Measurements from ENCODE around the gene SIRPA. TPM values are rescaled to one million over a fixed set of nuclear protein-coding genes. Genes with fewer than 3 reads are reported as not detected.

Gene SIRPA
- total and polyA plus RNA-seq, 2 donors (not counting 1 experiment from before 2014, with no cell fraction given) = 25.1 to 26.6 TPM

DNA sequence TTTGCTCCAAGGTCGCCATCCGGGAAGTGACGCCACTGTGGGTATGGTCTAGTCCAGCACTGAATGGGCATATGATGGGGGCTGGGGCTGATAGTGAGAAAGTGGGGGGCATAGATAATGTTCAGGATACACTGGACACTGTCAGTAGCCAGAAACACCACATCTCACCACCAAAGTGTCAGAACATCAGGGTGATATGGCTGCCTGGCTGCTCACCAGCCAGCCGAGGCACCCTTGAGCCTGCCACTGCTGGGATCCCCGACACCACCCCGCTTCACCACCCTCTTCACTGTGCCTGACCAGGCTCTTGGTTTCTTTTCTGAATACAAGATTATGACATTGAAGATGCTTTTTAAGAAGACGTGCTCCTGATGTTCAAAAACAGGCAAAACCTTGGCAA lies 46.9 kb downstream of the SIRPA start:
- no peak overlapping the region for H3K4me2 ChIP-seq (ENCODE audit: extremely low read depth, insufficient read depth, low read length)
- no peak overlapping the region for H3K27ac ChIP-seq (ENCODE audit: insufficient read depth, low read length)
- H3K4me1 ChIP-seq (ENCODE audit: control insufficient read depth, extremely low read depth, insufficient read depth, low read length) = no peaks in the 10 kb centered on the region
- no peaks in the 10 kb centered on the region for H3K79me2 ChIP-seq (ENCODE audit: control insufficient read depth, insufficient read depth, low read length)
- H3K27me3 ChIP-seq (ENCODE audit: control insufficient read depth, insufficient read depth, low read length) = no peaks in the 10 kb centered on the region
- DNase-seq (ENCODE audit: low read depth in 2 of 2) = no peak
- H3K4me3 ChIP-seq (replicated peaks in 1 of 4; ENCODE audit: control extremely low read depth in 1 of 4, insufficient read depth in 1 of 4, low read depth in 3 of 4, low read length in 4 of 4) = no peak overlapping the region
- no peak for TF ChIP-seq EZH2 (IDR thresholded peaks at IDR 0.05; ENCODE audit: low read length, missing control alignments)
- TF ChIP-seq, protein P1, sequence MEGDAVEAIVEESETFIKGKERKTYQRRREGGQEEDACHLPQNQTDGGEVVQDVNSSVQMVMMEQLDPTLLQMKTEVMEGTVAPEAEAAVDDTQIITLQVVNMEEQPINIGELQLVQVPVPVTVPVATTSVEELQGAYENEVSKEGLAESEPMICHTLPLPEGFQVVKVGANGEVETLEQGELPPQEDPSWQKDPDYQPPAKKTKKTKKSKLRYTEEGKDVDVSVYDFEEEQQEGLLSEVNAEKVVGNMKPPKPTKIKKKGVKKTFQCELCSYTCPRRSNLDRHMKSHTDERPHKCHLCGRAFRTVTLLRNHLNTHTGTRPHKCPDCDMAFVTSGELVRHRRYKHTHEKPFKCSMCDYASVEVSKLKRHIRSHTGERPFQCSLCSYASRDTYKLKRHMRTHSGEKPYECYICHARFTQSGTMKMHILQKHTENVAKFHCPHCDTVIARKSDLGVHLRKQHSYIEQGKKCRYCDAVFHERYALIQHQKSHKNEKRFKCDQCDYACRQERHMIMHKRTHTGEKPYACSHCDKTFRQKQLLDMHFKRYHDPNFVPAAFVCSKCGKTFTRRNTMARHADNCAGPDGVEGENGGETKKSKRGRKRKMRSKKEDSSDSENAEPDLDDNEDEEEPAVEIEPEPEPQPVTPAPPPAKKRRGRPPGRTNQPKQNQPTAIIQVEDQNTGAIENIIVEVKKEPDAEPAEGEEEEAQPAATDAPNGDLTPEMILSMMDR (conservative IDR thresholded peaks at IDR 0.05 in 1 of 2, IDR thresholded peaks at IDR 0.05 in 1 of 2; ENCODE audit: low read depth in 1 of 2, low read length in 2 of 2) = no peak
- H3K9me3 ChIP-seq (ENCODE audit: control insufficient read depth, insufficient read depth, low read depth, low read length) = no peaks in the 10 kb centered on the region
- H3K36me3 ChIP-seq (ENCODE audit: control insufficient read depth, insufficient read depth, low read length) = peaks cover 3% of the 10 kb centered on the region
- H2AFZ ChIP-seq (ENCODE audit: low read length) = no peak overlapping the region
- no peak overlapping the region for H3K9ac ChIP-seq (ENCODE audit: insufficient read depth, low read length)
- H4K20me1 ChIP-seq (ENCODE audit: control insufficient read depth, extremely low read depth, insufficient read depth, low read length) = no peaks in the 10 kb centered on the region

DNA sequence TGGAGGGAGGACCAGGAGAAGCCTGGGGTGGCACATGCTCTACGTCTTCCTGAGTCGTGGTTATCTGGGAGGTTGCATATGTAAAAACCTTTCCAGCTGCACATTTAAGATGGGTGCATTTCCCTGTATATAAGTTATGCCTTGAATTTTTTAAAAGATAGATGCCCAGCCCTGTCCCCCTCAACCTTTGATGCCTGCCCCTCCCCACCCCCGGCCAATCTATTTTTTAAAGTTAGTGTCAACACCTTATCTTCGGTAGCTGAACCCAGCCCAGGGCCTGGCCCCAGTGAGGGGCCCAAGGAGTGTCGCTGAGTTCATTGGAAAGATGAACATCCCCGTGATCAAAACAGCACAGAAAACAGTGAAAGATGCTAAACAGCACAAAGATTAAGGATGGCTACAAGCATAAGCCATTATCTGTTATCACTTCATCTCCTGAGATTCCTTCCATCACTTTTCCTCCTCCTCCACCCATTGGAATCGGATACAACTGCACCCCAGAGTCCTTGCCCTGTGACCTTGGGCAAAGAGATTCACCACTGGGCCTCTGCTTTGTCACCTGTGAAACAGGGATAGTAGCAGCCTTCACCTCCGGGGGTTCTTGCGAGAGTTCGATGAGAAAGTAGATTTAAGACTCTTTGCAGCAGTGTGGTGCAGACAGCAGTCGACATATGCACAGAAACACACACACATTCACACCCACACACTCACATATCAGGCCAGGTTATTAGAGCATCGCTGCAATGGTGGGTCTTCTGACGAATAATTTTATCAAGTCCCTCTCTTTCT lies 47.5 kb downstream of the SIRPA start:
- Histone ChIP-seq H3K4me3 (replicated peaks in 1 of 4; ENCODE audit: control extremely low read depth in 1 of 4, insufficient read depth in 1 of 4, low read depth in 3 of 4, low read length in 4 of 4) (no peak overlapping the region), H2AFZ (ENCODE audit: low read length) (no peak overlapping the region), H3K9ac (ENCODE audit: insufficient read depth, low read length) (no peak overlapping the region), H3K4me2 (ENCODE audit: extremely low read depth, insufficient read depth, low read length) (no peak overlapping the region), H3K4me1 (ENCODE audit: control insufficient read depth, extremely low read depth, insufficient read depth, low read length) (no peaks in the 10 kb centered on the region), H3K27ac (ENCODE audit: insufficient read depth, low read length) (no peak overlapping the region), H4K20me1 (ENCODE audit: control insufficient read depth, extremely low read depth, insufficient read depth, low read length) (no peaks in the 10 kb centered on the region), H3K79me2 (ENCODE audit: control insufficient read depth, insufficient read depth, low read length) (no peaks in the 10 kb centered on the region), H3K27me3 (ENCODE audit: control insufficient read depth, insufficient read depth, low read length) (peaks cover 5% of the 10 kb centered on the region), H3K9me3 (ENCODE audit: control insufficient read depth, insufficient read depth, low read depth, low read length) (no peaks in the 10 kb centered on the region), H3K36me3 (ENCODE audit: control insufficient read depth, insufficient read depth, low read length) (no peaks in the 10 kb centered on the region)
- no peak for DNase-seq (ENCODE audit: low read depth in 2 of 2)
- no peak for TF ChIP-seq EZH2 (IDR thresholded peaks at IDR 0.05; ENCODE audit: low read length, missing control alignments)
- TF ChIP-seq, protein P1 (conservative IDR thresholded peaks at IDR 0.05 in 1 of 2, IDR thresholded peaks at IDR 0.05 in 1 of 2; ENCODE audit: low read depth in 1 of 2, low read length in 2 of 2) = no peak

DNA sequence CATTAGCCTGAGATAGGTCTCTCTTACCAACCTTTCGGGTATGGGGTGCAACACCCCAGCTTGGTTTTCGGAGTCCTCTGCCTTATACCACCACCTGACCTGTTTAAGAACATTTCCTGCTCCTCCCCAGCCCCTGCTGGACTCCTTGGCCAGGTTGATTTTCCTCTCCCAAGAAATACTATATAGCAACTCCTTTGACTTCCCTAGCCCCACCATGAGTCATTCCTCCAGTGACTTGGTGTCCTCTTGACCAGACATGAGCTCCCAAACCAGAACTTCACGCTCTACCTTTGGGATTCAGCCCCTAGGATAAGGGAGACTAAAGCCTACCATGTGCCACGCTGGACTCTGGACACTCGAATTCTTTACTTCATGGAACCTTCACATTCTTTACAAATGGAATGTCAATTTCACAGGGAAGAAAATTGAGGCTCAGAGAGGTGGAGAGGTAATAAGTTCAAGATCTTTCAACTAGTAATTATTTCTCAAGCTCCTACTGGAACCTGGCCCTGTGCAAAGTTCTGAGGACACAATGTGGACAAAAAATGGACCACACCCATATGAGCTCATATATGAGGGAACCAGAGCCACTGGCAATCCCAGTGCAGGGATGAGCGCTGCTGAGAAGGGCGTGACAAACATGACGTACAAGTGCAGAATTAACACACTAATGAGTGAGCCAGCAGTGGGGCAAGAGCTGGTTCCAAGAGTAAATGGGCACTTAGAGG lies 48.2 kb downstream of the SIRPA start:
- H3K36me3 ChIP-seq (ENCODE audit: control insufficient read depth, insufficient read depth, low read length) = no peaks in the 10 kb centered on the region
- peak in 1 of 2 donors; percentile 29 for DNase-seq (ENCODE audit: low read depth in 2 of 2)
- no peak overlapping the region for H3K4me3 ChIP-seq (replicated peaks in 1 of 4; ENCODE audit: control extremely low read depth in 1 of 4, insufficient read depth in 1 of 4, low read depth in 3 of 4, low read length in 4 of 4)
- no peak overlapping the region for H3K9ac ChIP-seq (ENCODE audit: insufficient read depth, low read length)
- H3K79me2 ChIP-seq (ENCODE audit: control insufficient read depth, insufficient read depth, low read length) = no peaks in the 10 kb centered on the region
- TF ChIP-seq, protein P1 (conservative IDR thresholded peaks at IDR 0.05 in 1 of 2, IDR thresholded peaks at IDR 0.05 in 1 of 2; ENCODE audit: low read depth in 1 of 2, low read length in 2 of 2) = no peak
- TF ChIP-seq EZH2 (IDR thresholded peaks at IDR 0.05; ENCODE audit: low read length, missing control alignments) = no peak
- H3K9me3 ChIP-seq (ENCODE audit: control insufficient read depth, insufficient read depth, low read depth, low read length) = no peaks in the 10 kb centered on the region
- no peaks in the 10 kb centered on the region for H4K20me1 ChIP-seq (ENCODE audit: control insufficient read depth, extremely low read depth, insufficient read depth, low read length)
- no peak overlapping the region for H3K27ac ChIP-seq (ENCODE audit: insufficient read depth, low read length)
- H3K4me1 ChIP-seq (ENCODE audit: control insufficient read depth, extremely low read depth, insufficient read depth, low read length) = no peaks in the 10 kb centered on the region
- H3K4me2 ChIP-seq (ENCODE audit: extremely low read depth, insufficient read depth, low read length) = no peak overlapping the region
- H3K27me3 ChIP-seq (ENCODE audit: control insufficient read depth, insufficient read depth, low read length) = peaks cover 6% of the 10 kb centered on the region
- no peak overlapping the region for H2AFZ ChIP-seq (ENCODE audit: low read length)

All from fibroblast of lung (primary cell).